Measurements from ENCODE around the gene JSRP1. TPM values are rescaled to one million over a fixed set of nuclear protein-coding genes. Genes with fewer than 3 reads are reported as not detected.
A peak's percentile ranks its signal among the peaks of the same experiment; 100 is the strongest.

Gene JSRP1
- total RNA-seq, 1 donor, result 0.72 TPM

- no peaks in the 10 kb centered on the region for H3K79me2 ChIP-seq (ENCODE audit: insufficient read depth, low read length)
- H4K20me1 ChIP-seq (ENCODE audit: insufficient read depth, low read length), result peaks cover 73% of the 10 kb centered on the region
- no peak overlapping the region for H3K4me3 ChIP-seq (ENCODE audit: insufficient read depth, low read length)
- no peak overlapping the region for H2AFZ ChIP-seq (ENCODE audit: low read length)
- peaks cover 4% of the 10 kb centered on the region for H3K4me1 ChIP-seq (ENCODE audit: insufficient read depth, low read length)
- H3K27me3 ChIP-seq (ENCODE audit: insufficient read depth, low read length), result peaks cover 36% of the 10 kb centered on the region
- H3K27ac ChIP-seq (ENCODE audit: low read depth, low read length), result no peak overlapping the region
- DNase-seq (ENCODE audit: insufficient read length, low spot score, missing footprints), result peak; percentile 77
- H3K9me3 ChIP-seq (ENCODE audit: low read depth, low read length), result no peaks in the 10 kb centered on the region
- H3K36me3 ChIP-seq (ENCODE audit: insufficient read depth, low read length), result no peaks in the 10 kb centered on the region
- no peak for TF ChIP-seq CTCF (IDR thresholded peaks at IDR 0.05; ENCODE audit: extremely low read depth, low read depth, low read length)
- no peak overlapping the region for H3K4me2 ChIP-seq (ENCODE audit: insufficient read depth, low read length)
Measured at GRCh38 chr19:2288818-2289713, 32.8 kb upstream of the JSRP1 start.

- Histone ChIP-seq H3K4me2 (ENCODE audit: insufficient read depth, low read length) (no peak overlapping the region), H3K79me2 (ENCODE audit: insufficient read depth, low read length) (no peaks in the 10 kb centered on the region), H3K36me3 (ENCODE audit: insufficient read depth, low read length) (no peaks in the 10 kb centered on the region), H3K9me3 (ENCODE audit: low read depth, low read length) (no peaks in the 10 kb centered on the region), H3K4me1 (ENCODE audit: insufficient read depth, low read length) (no peaks in the 10 kb centered on the region), H4K20me1 (ENCODE audit: insufficient read depth, low read length) (peaks cover 69% of the 10 kb centered on the region), H3K27ac (ENCODE audit: low read depth, low read length) (no peak overlapping the region), H2AFZ (ENCODE audit: low read length) (no peak overlapping the region), H3K4me3 (ENCODE audit: insufficient read depth, low read length) (no peak overlapping the region), H3K27me3 (ENCODE audit: insufficient read depth, low read length) (peaks cover 36% of the 10 kb centered on the region)
- DNase-seq (ENCODE audit: insufficient read length, low spot score, missing footprints), result peak; percentile 88
- TF ChIP-seq CTCF (IDR thresholded peaks at IDR 0.05; ENCODE audit: extremely low read depth, low read depth, low read length), result no peak
Measured at GRCh38 chr19:2288338-2288817, 32.2 kb upstream of the JSRP1 start.

- DNase-seq (ENCODE audit: insufficient read length, low spot score, missing footprints), result peak; percentile 83
- Histone ChIP-seq H3K27me3 (ENCODE audit: insufficient read depth, low read length) (peaks cover 36% of the 10 kb centered on the region), H3K4me1 (ENCODE audit: insufficient read depth, low read length) (no peaks in the 10 kb centered on the region), H2AFZ (ENCODE audit: low read length) (no peak overlapping the region), H3K4me2 (ENCODE audit: insufficient read depth, low read length) (no peak overlapping the region), H3K9me3 (ENCODE audit: low read depth, low read length) (no peaks in the 10 kb centered on the region), H3K4me3 (ENCODE audit: insufficient read depth, low read length) (no peak overlapping the region), H3K79me2 (ENCODE audit: insufficient read depth, low read length) (no peaks in the 10 kb centered on the region), H3K36me3 (ENCODE audit: insufficient read depth, low read length) (no peaks in the 10 kb centered on the region), H3K27ac (ENCODE audit: low read depth, low read length) (no peak overlapping the region), H4K20me1 (ENCODE audit: insufficient read depth, low read length) (peaks cover 71% of the 10 kb centered on the region)
- no peak for TF ChIP-seq CTCF (IDR thresholded peaks at IDR 0.05; ENCODE audit: extremely low read depth, low read depth, low read length)
Measured at GRCh38 chr19:2287585-2288337, 31.5 kb upstream of the JSRP1 start.
